Choroid plexus epithelial cell (primary cell): Measurements from ENCODE around the gene HAUS2.
"Not testable (repeated sequence)": the region's sequence is repeated elsewhere in the genome, so short reads cannot be mapped to it uniquely, and the experiment has no call there.

Source experiments
- DNase-seq: peaks from one replicate; pipeline ENCODE4 v3.0.0-alpha.2; 2010; ENCODE audit warnings: low read depth
- H3K4me3 ChIP-seq: 2 replicates; pipeline ENCODE4 v1.5.1; 2011; ENCODE audit warnings: low read depth, mild to moderate bottlenecking, control low read depth, low read length, moderate library complexity
- CTCF ChIP-seq: conservative IDR thresholded peaks from 2 replicates; pipeline ENCODE4 v1.5.1; 2011; ENCODE audit warnings: low read depth, mild to moderate bottlenecking, control low read depth, inconsistent platforms, low read length, moderate library complexity

HAUS2 gene

DNA sequence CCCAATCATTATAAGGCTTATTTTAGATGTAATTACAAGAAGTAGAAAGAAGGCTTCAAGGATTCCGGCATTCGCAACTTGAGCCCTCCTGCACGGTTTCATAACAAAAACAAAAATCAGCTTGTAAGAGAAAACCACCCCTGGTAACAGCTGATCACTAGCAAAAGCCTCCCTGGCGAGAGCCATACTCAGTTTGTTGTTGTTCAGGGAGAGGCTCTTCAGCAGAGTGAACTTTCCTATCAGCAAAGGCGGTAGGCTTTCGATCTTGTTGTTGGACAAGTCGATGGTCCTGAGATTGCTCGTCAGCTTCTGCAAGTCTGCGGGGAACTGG, 755 bp upstream of the HAUS2 start:
- DNase-seq, result peak; percentile 77
- H3K4me3 ChIP-seq, result peak overlapping the region; percentile 96
- TF ChIP-seq CTCF, result no peak

DNA sequence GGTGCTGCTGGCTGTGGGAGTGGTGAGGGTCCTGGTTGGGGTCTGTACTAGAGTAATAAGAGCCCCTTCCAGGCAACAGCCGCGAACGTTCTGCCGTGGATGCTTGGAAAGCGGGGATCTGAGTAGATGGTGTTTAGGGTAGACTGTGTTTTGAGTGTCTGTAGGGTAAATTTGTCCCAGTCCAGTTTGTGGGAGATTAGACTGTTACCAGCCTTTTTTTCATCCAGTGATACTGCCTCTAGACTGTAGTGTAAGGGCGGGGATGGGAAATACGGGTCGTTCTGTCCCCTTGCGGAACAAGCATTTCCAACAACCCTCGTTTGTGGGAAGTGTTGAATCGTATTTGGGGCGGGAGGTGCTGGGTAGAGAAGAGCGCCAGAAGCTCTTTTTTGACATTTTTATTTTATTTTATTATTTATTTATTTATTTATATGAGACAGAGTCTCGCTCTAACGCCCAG, 424 bp downstream of the HAUS2 start:
- TF ChIP-seq CTCF, result no peak
- DNase-seq, result peak; percentile 33
- peak overlapping the region; percentile 96 for H3K4me3 ChIP-seq

- no peak for DNase-seq
- peak overlapping the region; percentile 96 for H3K4me3 ChIP-seq
Observed at GRCh38 chr15:42549741-42550392, 1.2 kb downstream of the HAUS2 start.

GRCh38 chr15:42553554-42553953, 4.9 kb downstream of the HAUS2 start:
- no peak for DNase-seq
- H3K4me3 ChIP-seq, result no peak overlapping the region
- TF ChIP-seq CTCF, result no peak

More at GRCh38 chr15:42549741-42550392, 1.2 kb downstream of the HAUS2 start:
- no peak for TF ChIP-seq CTCF

- DNase-seq, H3K4me3 ChIP-seq: not testable (repeated sequence)
Observed at GRCh38 chr15:42556550-42557207, 8.0 kb downstream of the HAUS2 start.

DNA sequence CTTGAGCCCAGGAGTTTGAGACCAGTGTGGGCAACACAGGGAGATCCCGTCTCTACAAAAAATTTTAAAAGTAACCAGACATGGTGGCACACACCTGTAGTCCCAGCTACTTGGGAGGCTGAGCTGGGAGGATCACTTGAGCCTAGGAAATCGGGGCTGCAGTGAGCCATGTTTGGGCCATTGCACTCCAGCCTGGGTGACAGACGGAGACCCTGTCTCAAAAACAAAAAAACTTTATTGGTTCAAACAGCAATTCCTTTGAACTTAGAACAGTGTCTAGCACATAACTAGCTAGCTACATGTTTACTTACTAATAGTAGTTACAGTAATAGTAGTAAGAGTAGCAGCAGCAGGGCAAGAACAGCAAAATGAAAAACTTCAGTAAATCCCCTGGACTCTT, 10.1 kb downstream of the HAUS2 start:
- TF ChIP-seq CTCF, result no peak
- H3K4me3 ChIP-seq, result no peak overlapping the region
- no peak for DNase-seq

DNA sequence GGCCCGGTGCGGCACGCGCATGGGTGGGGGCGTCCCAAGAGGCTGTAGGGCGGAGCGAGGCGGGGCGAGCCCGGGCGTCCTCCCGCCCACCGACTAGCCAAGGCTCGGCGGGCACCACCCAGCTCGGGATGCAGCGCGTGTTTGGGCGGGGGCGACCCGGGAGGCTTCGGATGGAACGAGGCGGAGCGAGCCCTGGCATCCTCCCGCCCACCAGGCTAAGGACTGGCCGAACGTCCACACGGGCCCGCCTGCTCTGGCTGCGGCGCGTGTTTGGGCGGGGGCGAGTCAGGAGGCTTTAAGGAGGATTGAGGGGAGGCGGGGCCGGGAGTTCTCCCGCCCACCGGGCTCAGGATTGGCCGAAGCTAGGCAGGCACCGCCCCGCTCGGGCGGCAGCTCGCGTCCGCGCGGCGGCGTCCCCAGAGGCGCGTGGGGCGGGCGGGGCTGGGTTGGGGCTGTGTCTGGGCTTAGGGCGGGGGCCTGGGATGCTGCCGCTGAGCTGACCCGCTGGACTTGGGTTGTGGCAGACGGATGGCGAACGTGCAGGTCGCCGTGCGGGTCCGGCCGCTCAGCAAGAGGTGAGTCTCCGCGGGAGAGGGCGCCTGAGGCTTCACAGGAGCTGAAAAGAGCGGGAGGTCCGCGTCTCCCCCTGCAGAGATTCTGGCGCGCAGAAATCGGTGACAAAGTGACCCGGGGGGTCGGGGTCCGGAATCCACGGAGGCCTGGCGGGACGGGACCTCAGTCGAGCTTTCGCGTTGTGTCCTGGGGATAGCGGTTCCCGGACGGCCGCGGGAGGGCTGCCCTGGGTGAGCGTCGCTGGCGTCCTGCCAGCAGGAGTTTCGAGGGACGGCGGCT, 26.8 kb downstream of the HAUS2 start, which contains the start of gene STARD9:
Gene STARD9, plus strand, starts transcription at position 419 of the 852 bp plus-strand sequence. Its CDS starts 110 bp downstream, at position 529.
- peak; percentile 99 for DNase-seq
- no peak for TF ChIP-seq CTCF
- peak within 1 kb of the TSS; percentile 76 for H3K4me3 ChIP-seq
